Osteoblast (primary cell): ENCODE data around the gene ZNF536. TPM values are rescaled to one million over a fixed set of nuclear protein-coding genes. Genes with fewer than 3 reads are reported as not detected.

ENCODE experiments used
- DNase-seq: peaks from one replicate; pipeline ENCODE4 v3.0.0; 2011; ENCODE audit warnings: low spot score, mixed read lengths; ENCODE audit not compliant: insufficient read length; ENCODE audit errors: missing footprints
- H2AFZ ChIP-seq: 2 replicates; pipeline ENCODE4 v1.6.0; 2011; ENCODE audit warnings: mild to moderate bottlenecking, low read length
- H3K27ac ChIP-seq: 2 replicates; pipeline ENCODE4 v1.5.1; 2011; ENCODE audit warnings: mild to moderate bottlenecking, low read depth, low read length, moderate library complexity
- H3K27me3 ChIP-seq: 2 replicates; pipeline ENCODE4 v1.6.0; 2012; ENCODE audit warnings: mild to moderate bottlenecking, control low read depth, inconsistent platforms, low read length, moderate library complexity; ENCODE audit not compliant: insufficient read depth
- H3K36me3 ChIP-seq: 2 replicates; pipeline ENCODE4 v1.5.1; 2011; ENCODE audit warnings: mild to moderate bottlenecking, low read length, control low read depth, moderate library complexity; ENCODE audit not compliant: insufficient read depth
- H3K4me1 ChIP-seq: 2 replicates; pipeline ENCODE4 v1.5.1; 2011; ENCODE audit warnings: mild to moderate bottlenecking, low read length, control low read depth, moderate library complexity; ENCODE audit not compliant: insufficient read depth
- H3K4me2 ChIP-seq: 2 replicates; pipeline ENCODE4 v1.6.0; 2011; ENCODE audit warnings: mild to moderate bottlenecking, low read length; ENCODE audit not compliant: insufficient read depth
- H3K4me3 ChIP-seq: fragments of 200-600 bp; sonication (generic); 3 replicates; pipeline ENCODE4 v1.5.1; 2012; ENCODE audit warnings: mild to moderate bottlenecking, low read length, inconsistent platforms; ENCODE audit not compliant: insufficient read depth
- H3K79me2 ChIP-seq: 2 replicates; pipeline ENCODE4 v1.6.0; 2012; ENCODE audit warnings: mild to moderate bottlenecking, low read length, control low read depth, inconsistent platforms; ENCODE audit not compliant: insufficient read depth
- H3K9me3 ChIP-seq: 2 replicates; pipeline ENCODE4 v1.5.1; 2011; ENCODE audit warnings: low read depth, low read length, control low read depth
- H4K20me1 ChIP-seq: 2 replicates; pipeline ENCODE4 v1.6.0; 2012; ENCODE audit warnings: mild to moderate bottlenecking, low read length, control low read depth; ENCODE audit not compliant: insufficient read depth
- CTCF ChIP-seq: IDR thresholded peaks from 2 replicates; pipeline ENCODE4 v1.5.1; 2011; ENCODE audit warnings: mild to moderate bottlenecking, low read depth, low read length, moderate library complexity; ENCODE audit errors: extremely low read depth
- total RNA-seq: library from RNA; depleted of rRNA; stranded (reverse); fragments of >200 nt; gene quantifications from 2 replicates; pipeline ENCODE4 v1.2.3, GENCODE V29; 2012

Gene ZNF536
- total RNA-seq, 1 donor = not detected

- H3K79me2 ChIP-seq = no peaks in the 10 kb centered on the region
- H3K4me2 ChIP-seq = no peak overlapping the region
- H3K4me3 ChIP-seq = no peak overlapping the region
- no peak overlapping the region for H2AFZ ChIP-seq
- DNase-seq = no peak
- no peaks in the 10 kb centered on the region for H3K9me3 ChIP-seq
- no peaks in the 10 kb centered on the region for H3K36me3 ChIP-seq
- no peaks in the 10 kb centered on the region for H3K27me3 ChIP-seq
- TF ChIP-seq CTCF = no peak
- no peaks in the 10 kb centered on the region for H3K4me1 ChIP-seq
- no peak overlapping the region for H3K27ac ChIP-seq
- no peaks in the 10 kb centered on the region for H4K20me1 ChIP-seq
Measured at GRCh38 chr19:30374865-30375552, 2.8 kb downstream of the ZNF536 start.

GRCh38 chr19:30375553-30376031 lies 3.4 kb downstream of the ZNF536 start:
- no peak overlapping the region for H3K4me2 ChIP-seq
- no peaks in the 10 kb centered on the region for H3K9me3 ChIP-seq
- no peak overlapping the region for H3K4me3 ChIP-seq
- no peaks in the 10 kb centered on the region for H3K79me2 ChIP-seq
- H3K27me3 ChIP-seq = no peaks in the 10 kb centered on the region
- H3K36me3 ChIP-seq = no peaks in the 10 kb centered on the region
- DNase-seq = no peak
- no peaks in the 10 kb centered on the region for H3K4me1 ChIP-seq
- no peak overlapping the region for H3K27ac ChIP-seq
- H4K20me1 ChIP-seq = no peaks in the 10 kb centered on the region
- no peak for TF ChIP-seq CTCF
- no peak overlapping the region for H2AFZ ChIP-seq

GRCh38 chr19:30376272-30376671 lies 4.1 kb downstream of the ZNF536 start:
- H4K20me1 ChIP-seq = no peaks in the 10 kb centered on the region
- H3K27me3 ChIP-seq = no peaks in the 10 kb centered on the region
- H3K36me3 ChIP-seq = no peaks in the 10 kb centered on the region
- no peak overlapping the region for H3K4me3 ChIP-seq
- no peak overlapping the region for H3K4me2 ChIP-seq
- TF ChIP-seq CTCF = no peak
- no peaks in the 10 kb centered on the region for H3K9me3 ChIP-seq
- no peaks in the 10 kb centered on the region for H3K4me1 ChIP-seq
- no peak overlapping the region for H3K27ac ChIP-seq
- no peak for DNase-seq
- no peak overlapping the region for H2AFZ ChIP-seq
- H3K79me2 ChIP-seq = no peaks in the 10 kb centered on the region

- H3K4me3 ChIP-seq = no peak overlapping the region
- no peak overlapping the region for H3K4me2 ChIP-seq
- no peak for TF ChIP-seq CTCF
- no peaks in the 10 kb centered on the region for H3K4me1 ChIP-seq
- H3K36me3 ChIP-seq = no peaks in the 10 kb centered on the region
- H3K27me3 ChIP-seq = no peaks in the 10 kb centered on the region
- DNase-seq = no peak
- no peak overlapping the region for H3K27ac ChIP-seq
- no peaks in the 10 kb centered on the region for H3K9me3 ChIP-seq
- no peaks in the 10 kb centered on the region for H4K20me1 ChIP-seq
- no peak overlapping the region for H2AFZ ChIP-seq
- H3K79me2 ChIP-seq = no peaks in the 10 kb centered on the region
Measured at GRCh38 chr19:30376826-30377425, 4.7 kb downstream of the ZNF536 start.
